ENCODE results near the gene SLC7A10. TPM values are rescaled to one million over a fixed set of nuclear protein-coding genes. Genes with fewer than 3 reads are reported as not detected.

SLC7A10 gene
- total RNA-seq, 3 donors from 2014 or later (not counting 1 experiment from before 2014, with no cell fraction given) = not detected

- no peak overlapping the region for H3K27ac Mint-ChIP-seq
Observed at GRCh38 chr19:33250500-33250899, 24.9 kb upstream of the SLC7A10 start.

GRCh38 chr19:33249740-33250366 lies 24.2 kb upstream of the SLC7A10 start:
- H3K4me3 Mint-ChIP-seq = no peak overlapping the region
- H3K36me3 ChIP-seq (ENCODE audit: control insufficient read depth, insufficient read depth, low read length) = no peaks in the 10 kb centered on the region
- ATAC-seq (no peak), DNase-seq (no peak)
- no peaks in the 10 kb centered on the region for H3K27me3 Mint-ChIP-seq (ENCODE audit: low read depth in 2 of 2)
- no peak for TF ChIP-seq CTCF (IDR thresholded peaks at IDR 0.05)
- no peaks in the 10 kb centered on the region for H3K36me3 Mint-ChIP-seq
- intact Hi-C loops (cut with micrococcal nuclease) = no loop called here
- no peaks in the 10 kb centered on the region for H3K4me1 Mint-ChIP-seq
- H3K4me3 ChIP-seq (ENCODE audit: low read length) = no peak overlapping the region
- no peaks in the 10 kb centered on the region for H3K9me3 Mint-ChIP-seq
- no peaks in the 10 kb centered on the region for H3K27me3 ChIP-seq (ENCODE audit: control insufficient read depth, insufficient read depth, low read length)
- WGBS (ENCODE audit: insufficient coverage) = 78% methylated on average over 3 of the region's 3 CpGs
- H3K27ac ChIP-seq (ENCODE audit: low read length) = no peak overlapping the region
- H3K4me1 ChIP-seq (ENCODE audit: control insufficient read depth, insufficient read depth, low read length) = peaks cover 9% of the 10 kb centered on the region
- peaks cover 12% of the 10 kb centered on the region for H3K9me3 ChIP-seq (ENCODE audit: control insufficient read depth, insufficient read depth, low read length)
- H3K27ac Mint-ChIP-seq = no peak overlapping the region

More at GRCh38 chr19:33250500-33250899, 24.9 kb upstream of the SLC7A10 start:
- Mint-ChIP-seq H3K9me3 (no peaks in the 10 kb centered on the region), H3K4me1 (no peaks in the 10 kb centered on the region), H3K36me3 (no peaks in the 10 kb centered on the region), H3K27me3 (ENCODE audit: low read depth in 2 of 2) (no peaks in the 10 kb centered on the region), H3K4me3 (no peak overlapping the region)
- H3K9me3 ChIP-seq (ENCODE audit: control insufficient read depth, insufficient read depth, low read length) = peaks cover 8% of the 10 kb centered on the region
- WGBS (ENCODE audit: insufficient coverage) = 96% methylated on average over 1 of the region's 1 CpG
- H3K4me1 ChIP-seq (ENCODE audit: control insufficient read depth, insufficient read depth, low read length) = peaks cover 9% of the 10 kb centered on the region
- H3K4me3 ChIP-seq (ENCODE audit: low read length) = no peak overlapping the region
- intact Hi-C loops (cut with micrococcal nuclease) = no loop called here
- no peak for ATAC-seq
- no peak for DNase-seq
- no peaks in the 10 kb centered on the region for H3K36me3 ChIP-seq (ENCODE audit: control insufficient read depth, insufficient read depth, low read length)
- no peak for TF ChIP-seq CTCF (IDR thresholded peaks at IDR 0.05)
- H3K27ac ChIP-seq (ENCODE audit: low read length) = no peak overlapping the region
- H3K27me3 ChIP-seq (ENCODE audit: control insufficient read depth, insufficient read depth, low read length) = no peaks in the 10 kb centered on the region

GRCh38 chr19:33248954-33249613 lies 23.4 kb upstream of the SLC7A10 start:
- ATAC-seq = peak; percentile 44 to 62 (median 58)
- 33% methylated on average over 28 of the region's 28 CpGs for WGBS (ENCODE audit: insufficient coverage)
- H3K36me3 Mint-ChIP-seq = no peaks in the 10 kb centered on the region

More at GRCh38 chr19:33248954-33249613, 23.4 kb upstream of the SLC7A10 start:
- H3K27ac Mint-ChIP-seq = no peak overlapping the region
- DNase-seq = no peak
- H3K4me1 Mint-ChIP-seq = no peaks in the 10 kb centered on the region
- no peaks in the 10 kb centered on the region for H3K9me3 Mint-ChIP-seq
- no peaks in the 10 kb centered on the region for H3K27me3 ChIP-seq (ENCODE audit: control insufficient read depth, insufficient read depth, low read length)
- H3K4me3 ChIP-seq (ENCODE audit: low read length) = no peak overlapping the region
- no peaks in the 10 kb centered on the region for H3K36me3 ChIP-seq (ENCODE audit: control insufficient read depth, insufficient read depth, low read length)
- H3K4me1 ChIP-seq (ENCODE audit: control insufficient read depth, insufficient read depth, low read length) = peaks cover 8% of the 10 kb centered on the region
- H3K27me3 Mint-ChIP-seq (ENCODE audit: low read depth in 2 of 2) = no peaks in the 10 kb centered on the region
- intact Hi-C loops (cut with micrococcal nuclease) = no loop called here
- H3K9me3 ChIP-seq (ENCODE audit: control insufficient read depth, insufficient read depth, low read length) = peaks cover 12% of the 10 kb centered on the region
- H3K4me3 Mint-ChIP-seq = no peak overlapping the region
- no peak for TF ChIP-seq CTCF (IDR thresholded peaks at IDR 0.05)
- no peak overlapping the region for H3K27ac ChIP-seq (ENCODE audit: low read length)

Data from natural killer cell (primary cell).